ENCODE results near the gene SPRING1. TPM values are rescaled to one million over a fixed set of nuclear protein-coding genes. Genes with fewer than 3 reads are reported as not detected.

SPRING1 gene
- total and polyA plus RNA-seq, 2 donors (not counting 1 experiment from before 2014, with no cell fraction given): 12.9 to 43.7 TPM

DNA sequence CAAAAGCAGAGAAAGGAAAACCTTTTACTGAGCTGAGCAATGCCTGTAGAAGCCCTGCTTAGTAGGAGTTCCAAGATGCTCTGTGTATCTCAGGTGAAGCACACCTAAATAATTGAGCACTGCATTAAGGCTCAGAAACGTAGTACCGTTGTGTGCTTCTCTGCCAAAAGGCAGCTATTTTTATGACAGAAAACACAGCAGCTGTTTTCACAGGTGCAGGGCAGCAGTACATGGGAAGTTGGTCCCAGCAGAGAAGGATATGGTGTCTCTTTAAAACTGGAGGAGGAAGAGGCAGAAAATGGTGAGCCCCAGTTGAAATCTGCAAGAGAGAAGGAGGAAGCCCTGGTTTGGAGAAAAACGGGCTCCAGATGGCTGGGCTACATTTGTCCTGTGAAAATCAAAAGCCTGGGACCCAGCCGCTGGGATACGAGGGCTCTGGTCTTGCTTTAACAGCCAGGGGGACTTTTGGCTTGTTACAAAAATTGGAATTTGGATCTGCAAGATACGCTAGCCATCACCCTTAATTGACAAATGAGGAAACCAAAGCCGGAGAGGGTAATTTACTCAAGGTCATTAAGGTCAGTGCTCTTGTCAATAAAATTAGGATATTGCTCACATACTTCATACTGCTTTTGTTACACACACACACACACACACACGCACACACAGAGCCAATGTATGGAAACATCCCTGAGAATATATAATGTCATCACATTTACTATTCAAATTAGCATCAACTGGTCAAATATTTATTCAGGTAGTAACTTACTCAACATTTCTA lies 27.3 kb downstream of the SPRING1 start:
- ChIA-PET POLR2A (no interaction called here), CTCF (interaction anchor here (1.1 to 3.1 kb wide), 12 partner anchors 8 to 793 kb away, joined by 3 to 69 read pairs (median 13); partner anchors contain the start of gene HRK)
- WGBS (ENCODE audit: insufficient coverage): 17% methylated on average over 4 of the region's 8 CpGs
- H3K27ac Mint-ChIP-seq: no peak overlapping the region
- peaks cover 20 to 24% of the 10 kb centered on the region in 2 donors for H3K4me1 ChIP-seq (ENCODE audit: control insufficient read depth in 2 of 2, insufficient read depth in 2 of 2, low read length in 2 of 2)
- H3K27me3 Mint-ChIP-seq: peaks cover 9% of the 10 kb centered on the region
- no peak overlapping the region for H3K27ac ChIP-seq (ENCODE audit: low read length in 2 of 2)
- no peak overlapping the region for H3K9ac ChIP-seq (ENCODE audit: low read length)
- no peak overlapping the region for H3K4me3 Mint-ChIP-seq
- intact Hi-C loops (cut with micrococcal nuclease): no loop called here
- H3K9me3 Mint-ChIP-seq (ENCODE audit: insufficient read depth): no peaks in the 10 kb centered on the region
- no peak for DNase-seq
- H2AFZ ChIP-seq (ENCODE audit: insufficient read depth, low read depth, low read length, poor library complexity, severe bottlenecking): no peak overlapping the region
- H3K79me2 ChIP-seq (ENCODE audit: control insufficient read depth, insufficient read depth, low read length): no peaks in the 10 kb centered on the region
- TF ChIP-seq, protein P1, sequence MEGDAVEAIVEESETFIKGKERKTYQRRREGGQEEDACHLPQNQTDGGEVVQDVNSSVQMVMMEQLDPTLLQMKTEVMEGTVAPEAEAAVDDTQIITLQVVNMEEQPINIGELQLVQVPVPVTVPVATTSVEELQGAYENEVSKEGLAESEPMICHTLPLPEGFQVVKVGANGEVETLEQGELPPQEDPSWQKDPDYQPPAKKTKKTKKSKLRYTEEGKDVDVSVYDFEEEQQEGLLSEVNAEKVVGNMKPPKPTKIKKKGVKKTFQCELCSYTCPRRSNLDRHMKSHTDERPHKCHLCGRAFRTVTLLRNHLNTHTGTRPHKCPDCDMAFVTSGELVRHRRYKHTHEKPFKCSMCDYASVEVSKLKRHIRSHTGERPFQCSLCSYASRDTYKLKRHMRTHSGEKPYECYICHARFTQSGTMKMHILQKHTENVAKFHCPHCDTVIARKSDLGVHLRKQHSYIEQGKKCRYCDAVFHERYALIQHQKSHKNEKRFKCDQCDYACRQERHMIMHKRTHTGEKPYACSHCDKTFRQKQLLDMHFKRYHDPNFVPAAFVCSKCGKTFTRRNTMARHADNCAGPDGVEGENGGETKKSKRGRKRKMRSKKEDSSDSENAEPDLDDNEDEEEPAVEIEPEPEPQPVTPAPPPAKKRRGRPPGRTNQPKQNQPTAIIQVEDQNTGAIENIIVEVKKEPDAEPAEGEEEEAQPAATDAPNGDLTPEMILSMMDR (IDR thresholded peaks at IDR 0.05): no peak
- no peak for TF ChIP-seq EZH2 (IDR thresholded peaks at IDR 0.05; ENCODE audit: borderline replicate concordance, insufficient read depth, low read depth, low read length, poor library complexity, severe bottlenecking)
- H3K27me3 ChIP-seq (replicated peaks in 1 of 4; ENCODE audit: control extremely low read depth in 1 of 4, control insufficient read depth in 3 of 4, insufficient read depth in 4 of 4, low read length in 3 of 4): peaks cover 0 to 8% (median 3%) of the 10 kb centered on the region in 4 experiments
- H3K36me3 ChIP-seq (replicated peaks in 1 of 2; ENCODE audit: control extremely low read depth in 1 of 2, control insufficient read depth in 1 of 2, extremely low read depth in 1 of 2, insufficient read depth in 2 of 2, low read length in 1 of 2): peaks cover 0 to 10% of the 10 kb centered on the region in 2 experiments
- no peak overlapping the region for H3K4me3 ChIP-seq (ENCODE audit: control extremely low read depth in 1 of 5, extremely low read depth in 1 of 5, insufficient read depth in 1 of 5, low read depth in 2 of 5, low read length in 4 of 5)
- no peaks in the 10 kb centered on the region for H4K20me1 ChIP-seq (ENCODE audit: control insufficient read depth, insufficient read depth, low read length, poor library complexity, severe bottlenecking)
- no peak overlapping the region for H3K4me2 ChIP-seq (replicated peaks; ENCODE audit: low read depth, low read length, poor library complexity, severe bottlenecking)
- ATAC-seq (ENCODE audit: low read depth): no peak
- H3K9me3 ChIP-seq (ENCODE audit: control extremely low read depth in 1 of 3, control insufficient read depth in 2 of 3, insufficient read depth in 1 of 3, low read length in 2 of 3): no peaks in the 10 kb centered on the region
- H3K4me1 Mint-ChIP-seq: peaks cover 30% of the 10 kb centered on the region

DNA sequence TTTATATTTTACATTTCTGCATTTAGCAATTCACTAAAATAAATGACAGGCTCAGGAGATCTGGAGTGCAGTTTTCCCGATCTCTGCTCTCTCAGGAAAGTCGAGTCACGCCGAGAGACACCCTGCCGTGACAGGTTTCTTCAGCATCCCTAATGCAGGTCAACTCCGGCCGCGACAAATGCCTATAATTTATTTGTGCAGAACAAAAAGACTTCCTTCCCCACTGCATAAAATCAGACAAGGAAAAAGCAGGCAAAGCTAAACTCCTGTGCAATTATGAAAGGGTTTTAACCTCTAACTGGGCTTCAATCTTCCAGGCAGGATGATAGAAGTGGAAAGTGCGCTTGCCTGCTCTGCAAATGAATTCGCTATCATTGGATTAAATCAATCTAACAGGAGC lies 28.1 kb downstream of the SPRING1 start:
- Histone ChIP-seq H3K4me3 (ENCODE audit: control extremely low read depth in 1 of 5, extremely low read depth in 1 of 5, insufficient read depth in 1 of 5, low read depth in 2 of 5, low read length in 4 of 5) (no peak overlapping the region), H3K4me2 (replicated peaks; ENCODE audit: low read depth, low read length, poor library complexity, severe bottlenecking) (no peak overlapping the region), H4K20me1 (ENCODE audit: control insufficient read depth, insufficient read depth, low read length, poor library complexity, severe bottlenecking) (no peaks in the 10 kb centered on the region), H3K79me2 (ENCODE audit: control insufficient read depth, insufficient read depth, low read length) (no peaks in the 10 kb centered on the region), H3K36me3 (replicated peaks in 1 of 2; ENCODE audit: control extremely low read depth in 1 of 2, control insufficient read depth in 1 of 2, extremely low read depth in 1 of 2, insufficient read depth in 2 of 2, low read length in 1 of 2) (peaks cover 0 to 2% of the 10 kb centered on the region in 2 experiments), H3K9me3 (ENCODE audit: control extremely low read depth in 1 of 3, control insufficient read depth in 2 of 3, insufficient read depth in 1 of 3, low read length in 2 of 3) (no peaks in the 10 kb centered on the region), H3K27ac (ENCODE audit: low read length in 2 of 2) (no peak overlapping the region), H3K9ac (ENCODE audit: low read length) (no peak overlapping the region), H3K27me3 (replicated peaks in 1 of 4; ENCODE audit: control extremely low read depth in 1 of 4, control insufficient read depth in 3 of 4, insufficient read depth in 4 of 4, low read length in 3 of 4) (peaks cover 0 to 8% (median 3%) of the 10 kb centered on the region in 4 experiments), H3K4me1 (ENCODE audit: control insufficient read depth in 2 of 2, insufficient read depth in 2 of 2, low read length in 2 of 2) (peaks cover 20 to 24% of the 10 kb centered on the region in 2 donors), H2AFZ (ENCODE audit: insufficient read depth, low read depth, low read length, poor library complexity, severe bottlenecking) (no peak overlapping the region)
- TF ChIP-seq, protein P1 (IDR thresholded peaks at IDR 0.05): no peak
- no peak for TF ChIP-seq EZH2 (IDR thresholded peaks at IDR 0.05; ENCODE audit: borderline replicate concordance, insufficient read depth, low read depth, low read length, poor library complexity, severe bottlenecking)
- Mint-ChIP-seq H3K27me3 (peaks cover 9% of the 10 kb centered on the region), H3K4me1 (peaks cover 30% of the 10 kb centered on the region), H3K9me3 (ENCODE audit: insufficient read depth) (no peaks in the 10 kb centered on the region), H3K4me3 (no peak overlapping the region), H3K27ac (no peak overlapping the region)
- WGBS (ENCODE audit: insufficient coverage): 76% methylated on average over 5 of the region's 10 CpGs
- intact Hi-C loops (cut with micrococcal nuclease): loop anchor here (1.0 to 10.0 kb wide), 4 partner anchors 435 to 711 kb away; partner anchors contain the start of gene MED13L
- no peak for DNase-seq
- POLR2A ChIA-PET: interaction anchor here (1.0 to 1.1 kb wide), 2 partner anchors 148 to 173 kb away, joined by 3 to 6 read pairs; no protein-coding TSS in a partner anchor
- no peak for ATAC-seq (ENCODE audit: low read depth)
- CTCF ChIA-PET: interaction anchor here (0.6 to 3.1 kb wide), 33 partner anchors 9 to 1775 kb away, joined by 3 to 69 read pairs (median 5); partner anchors contain the start of gene HRK

All from B cell (primary cell).